ENCODE measurements around the gene TUBA4A.

GRCh38 chr2:219277703-219278654, 24.3 kb upstream of the TUBA4A start:
- TF ChIP-seq CTCF (IDR thresholded peaks at IDR 0.05) (peak; percentile 92 to 97 (median 96)), EP300 (IDR thresholded peaks at IDR 0.05) (no peak), POLR2A (IDR thresholded peaks at IDR 0.05) (peak; percentile 24)
